IMR-90 (cell line): ENCODE results near the gene ATP6V1F. TPM values are rescaled to one million over a fixed set of nuclear protein-coding genes. Genes with fewer than 3 reads are reported as not detected.
"Not testable (repeated sequence)": the region's sequence is repeated elsewhere in the genome, so short reads cannot be mapped to it uniquely, and the experiment has no call there.

Experiments used
- ATAC-seq: fragments of 200-7000 bp; cut with Tn5 transposase; 2 replicates; pipeline ENCODE4 v1.9.1; 2020; ENCODE audit warnings: low read depth, mild to moderate bottlenecking, moderate library complexity
- BruUV-seq: library from RNA; stranded (reverse); fragments of 400-500 nt; replicated peaks from 2 replicates; lab custom pipeline; 2021; lab: Mats Ljungman, UMichigan
- CTCF ChIA-PET: fragments of 300-600 bp; formaldehyde crosslinking; extraction: SDS; loops from one replicate; lab custom pipeline; 2021; ENCODE audit warnings: antibody characterized with exemption; lab: Yijun Ruan, JAX
- POLR2A ChIA-PET: fragments of 300-600 bp; sonication (Branson Sonifier 250); formaldehyde crosslinking; loops from one replicate; lab custom pipeline; 2022; ENCODE audit warnings: antibody characterized with exemption; ENCODE audit not compliant: unreplicated experiment; lab: Charles Lee
- DNase-seq: peaks from one replicate; pipeline ENCODE4 v3.0.0; 2013
- H2AFZ ChIP-seq: replicated peaks from 2 replicates; pipeline ENCODE3; 2013; ENCODE audit warnings: low read length, mild to moderate bottlenecking; ENCODE audit not compliant: poor library complexity
- H2AK5ac ChIP-seq: 2 replicates; pipeline ENCODE4 v1.6.1; 2013; ENCODE audit warnings: low read depth, low read length, inconsistent platforms
- H2AK9ac ChIP-seq: replicated peaks from 2 replicates; pipeline ENCODE3; 2013; ENCODE audit warnings: mild to moderate bottlenecking, low read depth, low read length, moderate library complexity; ENCODE audit not compliant: poor library complexity
- H2BK120ac ChIP-seq: 2 replicates; pipeline ENCODE4 v1.6.1; 2013; ENCODE audit warnings: low read depth, low read length, inconsistent platforms
- H2BK15ac ChIP-seq: 3 replicates; pipeline ENCODE4 v1.6.1; 2013; ENCODE audit warnings: low read depth, low read length, inconsistent platforms
- H2BK20ac ChIP-seq: 2 replicates; pipeline ENCODE4 v1.6.1; 2013; ENCODE audit warnings: low read depth, mild to moderate bottlenecking, inconsistent platforms, low read length, moderate library complexity
- H2BK5ac ChIP-seq: 2 replicates; pipeline ENCODE4 v1.6.1; 2013; ENCODE audit warnings: mild to moderate bottlenecking, low read depth, low read length, inconsistent platforms; ENCODE audit not compliant: poor library complexity, severe bottlenecking
- H3K14ac ChIP-seq: replicated peaks from 2 replicates; pipeline ENCODE4 v1.6.1; 2013; ENCODE audit warnings: low read depth, low read length, inconsistent platforms
- H3K18ac ChIP-seq: 2 replicates; pipeline ENCODE4 v1.6.1; 2013; ENCODE audit warnings: low read depth, low read length, control low read depth
- H3K23ac ChIP-seq: 2 replicates; pipeline ENCODE4 v1.6.1; 2013; ENCODE audit warnings: low read depth, low read length, inconsistent platforms
- H3K27ac ChIP-seq: 2 replicates; pipeline ENCODE4 v1.5.1; 2013; ENCODE audit warnings: mild to moderate bottlenecking, control low read depth, low read length; ENCODE audit not compliant: insufficient read depth
- H3K27me3 ChIP-seq: 2 replicates; pipeline ENCODE4 v1.6.1; 2013; ENCODE audit warnings: low read length; ENCODE audit not compliant: control insufficient read depth, insufficient read depth
- H3K36me3 ChIP-seq: 2 replicates; pipeline ENCODE4 v1.6.1; 2013; ENCODE audit warnings: low read length, mixed read lengths; ENCODE audit not compliant: control insufficient read depth, insufficient read depth
- H3K4ac ChIP-seq: 2 replicates; pipeline ENCODE4 v1.6.1; 2013; ENCODE audit warnings: low read depth, low read length, inconsistent platforms
- H3K4me1 ChIP-seq: 2 replicates; pipeline ENCODE4 v1.6.1; 2013; ENCODE audit warnings: low read length, mixed read lengths; ENCODE audit not compliant: control insufficient read depth, insufficient read depth
- H3K4me2 ChIP-seq: 2 replicates; pipeline ENCODE4 v1.6.1; 2013; ENCODE audit warnings: low read depth, mild to moderate bottlenecking, control low read depth, low read length, moderate library complexity
- H3K4me3 ChIP-seq: 2 replicates; pipeline ENCODE4 v1.5.1; 2013; ENCODE audit warnings: low read depth, mild to moderate bottlenecking, control low read depth, low read length, moderate library complexity; ENCODE audit not compliant: insufficient read depth
- H3K56ac ChIP-seq: 2 replicates; pipeline ENCODE4 v1.6.1; 2013; ENCODE audit warnings: low read length, inconsistent platforms; ENCODE audit not compliant: insufficient read depth; ENCODE audit errors: extremely low read depth
- H3K79me1 ChIP-seq, 2 experiments: 2 replicates each; pipeline ENCODE4 v1.6.1; 2013; ENCODE audit warnings: low read length in 2 of 2, inconsistent platforms in 1 of 2, low read depth in 1 of 2
- H3K9ac ChIP-seq: 2 replicates; pipeline ENCODE4 v1.6.1; 2013; ENCODE audit warnings: low read depth, low read length, control low read depth
- H3K9me1 ChIP-seq: 2 replicates; pipeline ENCODE4 v1.6.1; 2013; ENCODE audit warnings: low read length, inconsistent platforms; ENCODE audit not compliant: insufficient read depth
- H3K9me3 ChIP-seq: 2 replicates; pipeline ENCODE4 v1.6.1; 2013; ENCODE audit warnings: low read length; ENCODE audit not compliant: control insufficient read depth, insufficient read depth
- H4K20me1 ChIP-seq: 2 replicates; pipeline ENCODE4 v1.6.1; 2013; ENCODE audit warnings: low read length, inconsistent platforms; ENCODE audit not compliant: insufficient read depth
- H4K5ac ChIP-seq: 2 replicates; pipeline ENCODE4 v1.6.1; 2013; ENCODE audit warnings: mild to moderate bottlenecking, low read depth, low read length, control low read depth
- H4K8ac ChIP-seq, 2 experiments: 2 replicates each; pipeline ENCODE4 v1.6.1; 2013; ENCODE audit warnings: low read depth in 2 of 2, low read length in 2 of 2, control low read depth in 1 of 2, inconsistent platforms in 1 of 2
- H4K91ac ChIP-seq: 2 replicates; pipeline ENCODE4 v1.6.1; 2013; ENCODE audit warnings: low read depth, low read length, inconsistent platforms; ENCODE audit not compliant: insufficient read depth
- BHLHE40 ChIP-seq: fragments of 150-350 bp; IDR thresholded peaks from 2 replicates; pipeline ENCODE4 v1.6.1; 2016; ENCODE audit warnings: mild to moderate bottlenecking, low read depth, low read length
- CEBPB ChIP-seq: IDR thresholded peaks from 2 replicates; pipeline ENCODE4 v1.6.1; 2012; ENCODE audit warnings: low read depth, low read length, improper control_type of control experiment
- CHD1 ChIP-seq: IDR thresholded peaks from 2 replicates; pipeline ENCODE4 v1.6.1; 2012; ENCODE audit warnings: low read depth, low read length, improper control_type of control experiment
- POLR2A ChIP-seq: IDR thresholded peaks from 2 replicates; pipeline ENCODE4 v1.6.1; 2012; ENCODE audit warnings: mild to moderate bottlenecking, low read depth, low read length
- RAD21 ChIP-seq: IDR thresholded peaks from 2 replicates; pipeline ENCODE4 v1.6.1; 2012; ENCODE audit warnings: low read length, improper control_type of control experiment
- WGBS, 2 experiments: methylation state at CpG; one replicate each; pipeline versions ENCODE4 v1.1.5 to v1.1.7; 2013; ENCODE audit warnings: missing lambda C conversion rate in 2 of 2; ENCODE audit not compliant: insufficient read length in 1 of 2; ENCODE audit errors: extremely low coverage in 2 of 2; 5-methylcytosine and 5-hydroxymethylcytosine counted together
- dilution Hi-C: fragments of 300-500 bp; cut with HindIII; formaldehyde crosslinking; loops from one replicate; pipeline ENCODE4 v1.14.3; 2018; ENCODE audit warnings: low sequenced_read_pairs; ENCODE audit not compliant: unreplicated experiment
- in situ Hi-C: fragments of 300-500 bp; cut with MboI; formaldehyde crosslinking; loops from 3 replicates; pipeline ENCODE4 v1.14.3; 2019; ENCODE audit warnings: low sequenced_read_pairs, inconsistent platforms, mixed read lengths
- intact Hi-C: fragments of 100-400 bp; cut with micrococcal nuclease; formaldehyde crosslinking; loops from 2 replicates; pipeline ENCODE4 v1.10.0; 2022
- polyA plus RNA-seq, 3 experiments: library from polyadenylated mRNA; depleted of rRNA; stranded (reverse); fragments of >200 nt; gene quantifications; 2 replicates each; pipeline ENCODE4 v1.2.3, GENCODE V29; 2012; ENCODE audit warnings: low replicate concordance in 1 of 3
- total RNA-seq: library from RNA; depleted of rRNA; stranded (reverse); fragments of >200 nt; gene quantifications from 2 replicates; pipeline ENCODE4 v1.2.3, GENCODE V29; 2012
- TF ChIP-seq, protein P1 (sequence below): conservative IDR thresholded peaks from 2 replicates; pipeline ENCODE4 v1.5.1; 2012; ENCODE audit warnings: mild to moderate bottlenecking, low read depth, low read length, improper control_type of control experiment

ATP6V1F gene
- total and polyA plus RNA-seq, 2 of the 4 experiments (the other 2 are of a cell fraction): 104 to 321 TPM

DNA sequence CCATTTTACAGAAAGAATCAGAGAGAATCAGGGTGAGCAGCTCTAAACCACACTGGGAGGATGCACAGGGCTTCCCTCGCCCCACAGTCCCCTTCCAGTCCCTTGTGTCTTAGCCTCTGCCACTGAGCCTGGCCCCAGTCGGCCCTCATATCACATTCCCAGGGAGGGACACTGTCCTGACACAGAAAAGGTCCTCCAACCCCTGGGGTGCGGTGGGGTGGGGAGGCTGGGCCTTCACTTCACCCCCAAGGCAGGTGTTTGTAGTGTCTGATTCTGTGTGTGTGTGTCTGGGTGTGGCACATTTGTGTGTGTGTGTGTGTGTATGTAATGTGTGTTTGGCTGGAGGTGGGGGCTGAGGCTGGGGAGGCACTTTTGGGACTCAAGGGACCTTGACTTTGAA, 49.6 kb downstream of the ATP6V1F start:
- Histone ChIP-seq H3K4me3 (no peak overlapping the region), H3K56ac (no peak overlapping the region), H3K4me1 (peaks cover 2% of the 10 kb centered on the region; the same call in 1 of the 2 replicates), H3K36me3 (no peaks in the 10 kb centered on the region), H3K23ac (no peak overlapping the region), H3K4ac (no peak overlapping the region), H3K14ac (no peak overlapping the region), H2BK5ac (no peak overlapping the region), H3K27ac (no peak overlapping the region), H4K8ac (no peak overlapping the region), H2AK9ac (no peak overlapping the region), H4K91ac (no peak overlapping the region), H2BK120ac (no peak overlapping the region), H2BK20ac (no peak overlapping the region), H2BK15ac (no peak overlapping the region), H3K18ac (no peak overlapping the region), H3K4me2 (no peak overlapping the region), H4K20me1 (0 out of 2 replicates have a peak, but pooled peaks cover 3% of the 10 kb centered on the region), H3K9me1 (no peaks in the 10 kb centered on the region), H4K5ac (no peak overlapping the region), H2AFZ (no peak overlapping the region), H3K27me3 (peaks cover 77% of the 10 kb centered on the region), H3K9me3 (peaks cover 5% of the 10 kb centered on the region), H2AK5ac (no peak overlapping the region), H3K9ac (no peak overlapping the region), H3K79me1 (no peaks in the 10 kb centered on the region)
- no CpG with 5 or more reads among the region's 3 CpGs for WGBS, 2 experiments
- DNase-seq: no peak
- dilution Hi-C loops: no loop called here
- in situ Hi-C loops: no loop called here
- ChIA-PET POLR2A (no interaction called here), CTCF (no interaction called here)
- ATAC-seq: no peak
- no peak for TF ChIP-seq POLR2A
- no peak for TF ChIP-seq BHLHE40
- no peak for TF ChIP-seq CEBPB
- TF ChIP-seq, protein P1, sequence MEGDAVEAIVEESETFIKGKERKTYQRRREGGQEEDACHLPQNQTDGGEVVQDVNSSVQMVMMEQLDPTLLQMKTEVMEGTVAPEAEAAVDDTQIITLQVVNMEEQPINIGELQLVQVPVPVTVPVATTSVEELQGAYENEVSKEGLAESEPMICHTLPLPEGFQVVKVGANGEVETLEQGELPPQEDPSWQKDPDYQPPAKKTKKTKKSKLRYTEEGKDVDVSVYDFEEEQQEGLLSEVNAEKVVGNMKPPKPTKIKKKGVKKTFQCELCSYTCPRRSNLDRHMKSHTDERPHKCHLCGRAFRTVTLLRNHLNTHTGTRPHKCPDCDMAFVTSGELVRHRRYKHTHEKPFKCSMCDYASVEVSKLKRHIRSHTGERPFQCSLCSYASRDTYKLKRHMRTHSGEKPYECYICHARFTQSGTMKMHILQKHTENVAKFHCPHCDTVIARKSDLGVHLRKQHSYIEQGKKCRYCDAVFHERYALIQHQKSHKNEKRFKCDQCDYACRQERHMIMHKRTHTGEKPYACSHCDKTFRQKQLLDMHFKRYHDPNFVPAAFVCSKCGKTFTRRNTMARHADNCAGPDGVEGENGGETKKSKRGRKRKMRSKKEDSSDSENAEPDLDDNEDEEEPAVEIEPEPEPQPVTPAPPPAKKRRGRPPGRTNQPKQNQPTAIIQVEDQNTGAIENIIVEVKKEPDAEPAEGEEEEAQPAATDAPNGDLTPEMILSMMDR: no peak
- no peak for TF ChIP-seq CHD1
- TF ChIP-seq RAD21: no peak
- BruUV-seq: no TSS peak
- intact Hi-C loops: no loop called here

DNA sequence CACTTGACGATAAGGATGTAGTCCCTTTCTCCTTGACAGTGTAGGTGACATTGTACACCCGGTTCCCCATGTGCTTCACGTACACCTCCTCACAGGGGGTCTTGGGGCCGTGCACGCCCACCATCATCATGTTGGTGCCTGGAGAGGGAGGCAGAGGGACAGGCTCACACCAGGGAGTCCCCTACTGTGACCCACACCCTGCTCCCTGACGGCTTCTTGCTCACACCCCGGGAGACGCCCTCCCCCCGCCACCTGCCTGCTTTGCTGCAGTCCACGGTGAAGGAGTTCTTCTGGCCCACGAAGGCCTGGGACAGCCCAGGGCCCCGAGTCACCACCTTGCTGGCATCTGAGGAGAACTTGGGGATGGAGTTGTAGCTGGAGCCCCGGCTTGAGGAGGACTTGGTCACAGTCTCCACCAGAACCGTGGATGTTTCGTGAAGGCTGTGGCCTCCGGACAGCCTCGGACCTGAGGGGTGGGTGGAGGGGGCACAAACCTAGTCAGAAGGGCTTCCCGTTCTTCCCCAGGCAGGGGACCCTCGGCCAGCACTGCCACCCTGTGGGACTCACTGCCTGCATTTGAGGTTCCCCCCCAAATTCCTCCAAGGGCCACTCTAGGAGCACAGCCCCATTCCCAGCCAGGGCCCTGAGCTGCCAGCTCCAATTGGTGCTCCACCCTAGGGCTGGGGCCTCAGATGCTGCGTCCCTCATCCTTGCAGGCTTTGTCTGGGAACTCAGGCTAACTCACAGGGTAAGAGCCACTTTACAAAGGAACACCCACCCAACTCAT, 50.2 kb downstream of the ATP6V1F start:
- H2AK5ac ChIP-seq, H4K5ac ChIP-seq, POLR2A ChIA-PET, H3K36me3 ChIP-seq, CTCF ChIA-PET, H3K23ac ChIP-seq, H3K9ac ChIP-seq, H4K91ac ChIP-seq, H3K9me3 ChIP-seq, H3K79me1 ChIP-seq, BruUV-seq, H2BK5ac ChIP-seq, H3K9me1 ChIP-seq, H3K4me1 ChIP-seq, ATAC-seq, H3K4me3 ChIP-seq, H3K27ac ChIP-seq, intact Hi-C loops, H2BK15ac ChIP-seq, H4K20me1 ChIP-seq, H3K14ac ChIP-seq, H2AFZ ChIP-seq, H3K56ac ChIP-seq, in situ Hi-C loops, H3K4ac ChIP-seq, H2BK20ac ChIP-seq, dilution Hi-C loops, H3K4me2 ChIP-seq, H4K8ac ChIP-seq, H2AK9ac ChIP-seq, H2BK120ac ChIP-seq, H3K18ac ChIP-seq, DNase-seq: not testable (repeated sequence)
- WGBS, 2 experiments: no CpG with 5 or more reads among the region's 20 CpGs
- peaks cover 78% of the 10 kb centered on the region for H3K27me3 ChIP-seq
